ENCODE measurements around the gene XXYLT1.

XXYLT1 gene

DNA sequence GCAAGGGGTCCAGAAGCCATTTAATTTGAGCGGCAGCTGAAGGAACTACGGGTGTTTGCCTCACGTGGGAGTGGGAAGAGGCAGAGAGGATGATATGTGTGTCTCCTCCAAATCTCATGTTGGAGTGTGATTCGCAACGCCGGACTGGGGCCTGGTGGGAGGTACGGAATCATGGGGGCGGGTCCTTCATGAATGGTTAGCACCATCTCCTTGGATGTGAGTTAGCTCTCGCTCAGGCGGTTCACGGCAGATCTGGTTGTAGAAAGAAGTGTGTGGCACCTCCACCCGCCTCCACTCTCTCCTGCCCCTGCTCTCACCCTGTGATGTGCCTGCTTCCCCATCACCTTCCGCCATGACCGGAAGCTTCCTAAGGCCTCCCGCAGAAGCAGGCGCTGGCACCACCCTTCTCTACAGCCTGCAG is 25.4 kb downstream of the XXYLT1 start:
- DNase-seq (ENCODE audit: extremely low read depth, low read depth), result no peak
- TF ChIP-seq, protein P1, sequence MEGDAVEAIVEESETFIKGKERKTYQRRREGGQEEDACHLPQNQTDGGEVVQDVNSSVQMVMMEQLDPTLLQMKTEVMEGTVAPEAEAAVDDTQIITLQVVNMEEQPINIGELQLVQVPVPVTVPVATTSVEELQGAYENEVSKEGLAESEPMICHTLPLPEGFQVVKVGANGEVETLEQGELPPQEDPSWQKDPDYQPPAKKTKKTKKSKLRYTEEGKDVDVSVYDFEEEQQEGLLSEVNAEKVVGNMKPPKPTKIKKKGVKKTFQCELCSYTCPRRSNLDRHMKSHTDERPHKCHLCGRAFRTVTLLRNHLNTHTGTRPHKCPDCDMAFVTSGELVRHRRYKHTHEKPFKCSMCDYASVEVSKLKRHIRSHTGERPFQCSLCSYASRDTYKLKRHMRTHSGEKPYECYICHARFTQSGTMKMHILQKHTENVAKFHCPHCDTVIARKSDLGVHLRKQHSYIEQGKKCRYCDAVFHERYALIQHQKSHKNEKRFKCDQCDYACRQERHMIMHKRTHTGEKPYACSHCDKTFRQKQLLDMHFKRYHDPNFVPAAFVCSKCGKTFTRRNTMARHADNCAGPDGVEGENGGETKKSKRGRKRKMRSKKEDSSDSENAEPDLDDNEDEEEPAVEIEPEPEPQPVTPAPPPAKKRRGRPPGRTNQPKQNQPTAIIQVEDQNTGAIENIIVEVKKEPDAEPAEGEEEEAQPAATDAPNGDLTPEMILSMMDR (IDR thresholded peaks at IDR 0.05; ENCODE audit: low read depth, low read length, missing control alignments), result no peak
- H3K4me3 ChIP-seq (replicated peaks; ENCODE audit: low read depth, low read length), result no peak overlapping the region

DNA sequence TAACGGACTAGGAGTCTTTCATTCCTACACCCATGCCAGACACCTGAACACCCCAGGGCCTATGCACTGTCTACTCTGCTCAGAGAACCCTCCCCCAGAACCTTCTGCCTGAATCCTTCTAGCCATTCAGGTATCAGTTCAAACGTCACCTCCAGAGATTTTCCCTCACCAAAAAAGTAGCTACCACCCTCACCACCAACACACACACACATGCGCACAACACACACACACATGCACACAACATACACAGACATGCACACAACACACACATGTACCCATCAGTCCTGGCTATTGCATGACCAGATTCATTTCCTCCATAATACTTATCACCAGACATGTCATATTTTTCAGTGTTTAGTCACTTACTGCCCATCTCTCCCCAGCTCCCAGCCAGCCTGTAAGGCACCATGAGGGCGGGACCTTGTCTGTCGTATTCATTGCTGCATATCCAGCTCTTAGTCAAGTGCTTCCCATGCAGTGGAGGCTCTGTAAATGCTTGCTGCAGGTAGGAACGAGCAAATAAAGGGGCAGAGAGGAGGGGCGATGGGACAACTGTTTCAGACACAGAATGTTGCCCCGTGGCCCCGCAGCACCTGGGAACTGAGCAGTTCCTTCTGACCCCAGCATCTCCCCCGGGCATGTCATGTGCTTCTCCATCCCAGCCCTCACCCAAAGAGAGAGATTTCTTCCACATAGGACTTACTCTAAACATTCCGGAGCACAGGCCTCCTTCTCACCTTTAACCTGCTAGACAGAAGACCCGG is 29.2 kb downstream of the XXYLT1 start:
- TF ChIP-seq, protein P1 (IDR thresholded peaks at IDR 0.05; ENCODE audit: low read depth, low read length, missing control alignments), result no peak
- DNase-seq (ENCODE audit: extremely low read depth, low read depth), result no peak
- no peak overlapping the region for H3K4me3 ChIP-seq (replicated peaks; ENCODE audit: low read depth, low read length)

DNA sequence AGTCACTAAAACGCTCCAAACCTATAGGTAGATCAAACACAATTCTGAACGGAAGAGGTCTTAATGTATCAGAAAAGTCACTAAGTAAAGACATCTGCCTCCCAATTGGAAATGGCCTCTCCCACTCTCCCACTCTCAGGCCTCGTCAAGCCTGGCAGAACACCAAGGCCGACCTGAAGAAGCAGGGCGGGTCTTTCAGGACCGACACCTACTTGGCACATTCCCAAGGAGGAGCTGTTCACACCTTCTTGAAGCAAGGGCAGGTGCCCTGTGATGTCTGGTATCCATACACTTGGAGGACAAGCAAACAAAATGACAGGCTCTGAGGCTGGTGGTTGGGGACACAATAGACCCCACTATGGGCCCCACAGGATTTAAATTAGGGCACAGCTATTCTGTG is 30.0 kb downstream of the XXYLT1 start:
- DNase-seq (ENCODE audit: extremely low read depth, low read depth), result no peak
- no peak overlapping the region for H3K4me3 ChIP-seq (replicated peaks; ENCODE audit: low read depth, low read length)
- TF ChIP-seq, protein P1 (IDR thresholded peaks at IDR 0.05; ENCODE audit: low read depth, low read length, missing control alignments), result no peak

DNA sequence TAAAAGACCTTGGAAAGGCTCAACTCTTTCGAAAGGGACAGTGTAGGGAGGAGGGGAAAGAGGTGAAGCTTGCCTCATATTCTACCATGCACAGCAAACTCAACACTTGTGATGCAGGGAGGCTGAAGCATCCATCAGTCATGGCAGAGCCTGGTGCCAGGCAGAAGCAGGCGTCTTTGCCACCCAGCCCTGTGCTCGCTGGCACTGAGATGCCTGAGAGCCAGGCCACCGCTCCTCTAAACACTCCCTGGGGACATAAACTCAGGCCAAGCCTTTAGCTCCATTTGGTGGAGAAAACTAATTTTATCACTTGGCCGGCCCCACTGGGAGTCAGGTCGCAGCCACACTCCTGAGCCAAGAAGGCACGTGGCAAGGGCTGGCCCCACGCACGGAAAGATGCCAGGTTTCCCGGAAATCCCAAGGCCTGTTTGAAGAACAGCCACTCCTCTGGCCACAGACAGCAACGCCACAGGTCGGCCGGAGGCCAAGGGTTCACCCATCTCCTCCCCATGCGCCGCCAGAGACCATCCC is 30.7 kb downstream of the XXYLT1 start:
- TF ChIP-seq, protein P1 (IDR thresholded peaks at IDR 0.05; ENCODE audit: low read depth, low read length, missing control alignments), result no peak
- DNase-seq (ENCODE audit: extremely low read depth, low read depth), result no peak
- no peak overlapping the region for H3K4me3 ChIP-seq (replicated peaks; ENCODE audit: low read depth, low read length)

DNA sequence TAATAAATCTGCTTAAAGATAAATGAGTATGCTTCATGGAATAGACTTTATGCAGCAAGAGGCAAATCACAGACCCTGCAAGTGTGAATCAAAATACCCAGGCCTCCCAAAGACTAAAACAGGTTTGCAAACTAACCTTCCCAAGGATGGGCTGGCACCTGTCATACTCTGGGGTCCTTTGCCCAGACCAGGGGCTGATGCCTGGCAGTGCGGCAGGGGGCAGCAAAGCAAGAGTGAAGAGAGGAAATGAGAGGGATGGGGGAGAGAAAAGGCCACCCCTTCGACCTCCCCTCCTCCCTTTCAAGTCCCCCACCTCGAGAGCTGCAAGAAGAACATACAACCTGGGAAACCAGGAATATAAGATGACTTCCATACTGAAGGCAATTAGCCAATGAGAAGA is 31.8 kb downstream of the XXYLT1 start:
- TF ChIP-seq, protein P1 (IDR thresholded peaks at IDR 0.05; ENCODE audit: low read depth, low read length, missing control alignments), result peak; percentile 11
- H3K4me3 ChIP-seq (replicated peaks; ENCODE audit: low read depth, low read length), result no peak overlapping the region
- no peak for DNase-seq (ENCODE audit: extremely low read depth, low read depth)

DNA sequence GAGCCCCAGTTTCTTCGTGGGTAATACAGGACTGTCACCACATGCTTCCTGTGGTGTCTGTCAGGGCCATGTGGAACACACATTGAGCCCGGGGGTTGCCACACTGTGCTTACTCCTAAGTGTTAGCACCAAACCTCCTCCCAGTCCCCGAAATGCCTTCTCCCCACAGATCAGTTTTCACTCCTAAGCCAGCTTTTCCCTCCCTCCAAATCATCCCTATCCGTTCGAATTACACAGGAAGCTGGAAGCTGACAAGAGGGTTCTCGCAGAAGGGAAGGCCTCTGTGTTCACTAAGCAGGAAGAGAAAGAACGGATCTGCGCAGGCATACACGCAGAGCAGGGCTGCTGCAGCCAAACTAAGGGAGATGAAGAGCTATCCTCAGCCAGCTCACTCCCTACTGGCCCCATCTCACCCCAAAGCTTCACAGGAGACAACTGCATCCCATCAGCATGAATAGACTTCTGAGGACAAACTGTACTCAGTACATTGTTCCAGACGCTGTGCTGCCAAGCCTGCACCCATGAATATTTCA is 32.3 kb downstream of the XXYLT1 start:
- peak; percentile 72 for DNase-seq (ENCODE audit: extremely low read depth, low read depth)
- TF ChIP-seq, protein P1 (IDR thresholded peaks at IDR 0.05; ENCODE audit: low read depth, low read length, missing control alignments), result no peak

More for the DNA sequence above, 32.3 kb downstream of the XXYLT1 start:
- H3K4me3 ChIP-seq (replicated peaks; ENCODE audit: low read depth, low read length), result no peak overlapping the region

Data from HFF-Myc (cell line).